Upper lobe of left lung (tissue), 4 donors: ENCODE data around the gene CREBL2.

Experiments used
- CTCF ChIP-seq, 6 experiments: fragments of 450-650 bp in 4 of 6; fragments of 200-600 bp in 2 of 6; sonication (generic) in 2 of 6; IDR thresholded peaks; one replicate each; pipeline ENCODE4 v1.5.1; 2016 to 2019; ENCODE audit warnings: antibody characterized with exemption in 6 of 6
- POLR2A ChIP-seq, 4 donors: fragments of 450-650 bp; IDR thresholded peaks; one replicate each; pipeline ENCODE4 v1.5.1; 2016 to 2017; ENCODE audit warnings: antibody characterized with exemption in 4 of 4, mild to moderate bottlenecking in 2 of 4
- POLR2AphosphoS5 ChIP-seq, 2 donors: sonication (generic); formaldehyde crosslinking; IDR thresholded peaks; one replicate each; pipeline ENCODE4 v1.5.1; 2017; ENCODE audit warnings: antibody characterized with exemption in 2 of 2

DNA sequence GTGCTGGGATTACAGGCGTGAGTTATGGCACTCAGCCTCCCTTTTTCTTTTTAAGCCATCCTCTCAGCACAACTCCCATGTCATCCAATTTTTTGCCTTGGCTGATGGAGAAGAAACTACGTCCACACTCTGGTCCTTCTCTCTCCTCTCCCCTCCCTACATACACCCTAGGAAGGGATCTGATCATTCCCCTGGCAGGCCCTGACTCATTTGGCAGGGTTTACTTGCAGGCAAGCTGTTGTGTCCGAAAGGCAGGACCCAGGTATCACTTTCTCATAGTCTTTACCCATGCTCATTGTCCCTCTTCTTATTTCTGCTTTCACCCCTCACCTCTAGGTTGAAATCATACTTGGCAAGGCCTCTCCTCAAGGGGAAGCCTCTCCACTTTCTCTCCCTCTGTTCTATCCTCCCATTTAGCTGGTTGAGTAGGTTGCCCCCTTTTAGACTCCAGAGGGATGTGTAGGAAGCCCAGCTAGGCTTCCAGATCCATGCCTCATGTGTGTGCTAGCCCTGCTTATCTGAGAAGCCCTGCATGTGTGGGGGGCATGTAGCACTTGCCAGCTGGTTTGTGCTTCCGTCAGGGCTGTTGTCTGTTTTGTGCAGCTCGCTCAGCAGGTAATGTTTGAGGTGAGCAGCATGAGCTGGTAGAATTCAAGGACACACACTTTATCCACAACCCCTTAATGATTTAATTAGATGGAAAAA is 69.5 kb downstream of the CREBL2 start:
- TF ChIP-seq POLR2AphosphoS5 (IDR thresholded peaks at IDR 0.05) (no peak), POLR2A (IDR thresholded peaks at IDR 0.05) (no peak), CTCF (IDR thresholded peaks at IDR 0.05) (no peak)
